ENCODE data around the gene CDCP1.

The CDCP1 gene

DNA sequence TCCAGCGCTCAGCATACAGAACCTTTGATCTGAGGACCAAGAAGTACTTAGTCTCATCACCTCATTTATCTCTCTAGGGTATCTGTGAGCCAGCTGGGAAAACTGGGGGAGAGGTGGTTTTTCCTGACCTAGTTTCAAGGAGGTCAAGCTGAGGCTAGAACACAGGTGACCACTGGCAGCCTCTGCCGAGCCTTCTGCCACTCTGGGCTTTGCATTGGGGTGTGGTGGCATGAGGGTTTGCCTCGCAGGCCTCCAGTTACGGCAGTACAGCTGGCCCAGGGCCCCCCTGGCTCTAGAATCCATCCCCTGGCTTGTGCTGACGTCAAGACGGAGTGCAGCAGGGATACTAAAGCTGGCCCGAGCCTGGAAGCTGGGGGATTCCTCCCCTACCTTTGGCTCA lies 34.7 kb upstream of the CDCP1 start:
- Mint-ChIP-seq H3K4me1 (ENCODE audit: low read depth) (peaks cover 4% of the 10 kb centered on the region), H3K36me3 (ENCODE audit: low read depth) (no peaks in the 10 kb centered on the region), H3K4me3 (no peak overlapping the region), H3K9me3 (no peaks in the 10 kb centered on the region), H3K27ac (no peak overlapping the region), H3K27me3 (peaks cover 7% of the 10 kb centered on the region)
- peak; percentile 15 for DNase-seq

DNA sequence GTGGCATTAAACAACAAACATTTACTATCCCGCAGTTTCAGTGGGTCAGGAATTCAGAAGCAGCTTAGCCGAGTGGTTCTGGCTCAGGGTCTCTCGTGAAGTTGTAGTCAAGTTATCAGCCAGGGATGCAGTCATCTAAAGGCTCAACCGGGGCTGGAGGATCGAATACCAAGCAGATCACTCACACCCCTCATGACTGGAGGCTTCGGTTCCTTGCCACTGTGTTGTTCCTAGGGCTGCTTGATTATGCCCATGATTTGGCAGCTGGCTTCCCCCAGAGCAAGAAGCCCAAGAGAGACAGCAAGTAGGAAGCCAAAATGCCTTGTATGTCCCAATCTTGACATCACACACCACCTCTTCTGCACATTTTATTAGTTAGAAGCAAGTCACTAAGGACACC lies 33.9 kb upstream of the CDCP1 start:
- H3K27ac Mint-ChIP-seq = no peak overlapping the region
- DNase-seq = peak; percentile 6
- H3K9me3 Mint-ChIP-seq = no peaks in the 10 kb centered on the region

DNA sequence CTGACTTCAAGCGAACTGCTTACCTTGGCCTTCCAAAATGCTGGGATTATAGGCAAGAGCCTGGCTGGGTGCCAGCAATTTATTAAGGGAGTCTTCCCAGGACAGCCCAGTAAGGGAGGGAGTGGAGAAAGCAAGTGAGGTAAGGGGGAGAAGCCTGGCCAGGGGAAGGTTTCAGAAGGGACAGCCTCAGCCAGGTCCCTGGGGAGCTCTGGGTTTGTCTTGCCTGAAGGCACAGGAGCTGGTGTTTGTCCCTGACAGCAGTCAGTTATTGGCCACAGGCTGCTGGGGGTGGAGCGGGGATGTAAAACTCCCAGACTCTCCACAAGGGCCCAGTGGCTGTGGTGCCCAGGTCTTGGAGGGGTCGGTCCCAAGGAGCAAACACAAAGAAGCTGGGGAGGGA lies 33.0 kb upstream of the CDCP1 start:
- Mint-ChIP-seq H3K9me3 (no peaks in the 10 kb centered on the region), H3K27ac (no peak overlapping the region), H3K4me1 (ENCODE audit: low read depth) (peaks cover 4% of the 10 kb centered on the region)

More for the DNA sequence above, 33.9 kb upstream of the CDCP1 start:
- Mint-ChIP-seq H3K4me1 (ENCODE audit: low read depth) (peaks cover 4% of the 10 kb centered on the region), H3K36me3 (ENCODE audit: low read depth) (no peaks in the 10 kb centered on the region), H3K4me3 (no peak overlapping the region), H3K27me3 (peaks cover under 1% of the 10 kb centered on the region)

DNA sequence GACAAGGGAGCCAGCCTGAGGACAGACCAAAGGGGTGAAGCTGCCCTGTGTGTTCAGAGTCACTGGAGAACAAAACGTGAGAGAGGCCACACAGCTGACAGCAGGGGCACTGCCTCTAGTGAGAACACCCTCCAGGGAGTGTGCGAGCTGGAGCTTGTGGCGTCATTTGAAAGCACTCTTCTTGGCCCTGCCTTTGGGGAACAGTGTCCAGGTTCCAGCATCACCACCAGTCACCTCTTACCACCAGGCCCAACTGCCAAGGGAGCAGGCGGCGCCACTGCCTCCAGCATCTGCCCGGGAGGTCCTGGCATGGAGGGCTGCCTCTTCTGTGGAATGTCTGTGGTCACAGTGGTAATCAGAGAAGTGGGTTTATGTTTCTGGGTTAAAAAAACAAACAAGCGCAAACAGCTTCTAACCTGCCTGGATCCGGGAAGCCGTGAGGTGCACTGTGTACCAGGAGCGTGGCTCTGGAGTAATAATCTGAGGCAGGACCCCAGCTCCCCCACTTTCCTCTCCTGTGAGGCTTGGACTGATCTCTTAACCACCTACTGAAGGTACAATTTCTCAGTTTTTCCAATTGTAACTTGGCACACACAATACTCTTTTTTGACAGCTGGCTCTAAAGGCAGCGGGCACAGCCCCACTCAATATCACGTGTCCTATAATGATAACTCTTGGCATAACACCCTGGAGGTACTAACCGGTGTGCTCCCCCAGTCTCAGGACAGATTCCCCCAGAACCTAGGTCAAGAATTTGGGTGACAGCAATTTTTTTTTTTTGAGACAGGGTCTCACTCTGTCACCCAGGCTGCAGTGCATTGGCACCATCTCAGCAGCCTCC lies 32.2 kb upstream of the CDCP1 start:
- Mint-ChIP-seq H3K4me1 (ENCODE audit: low read depth) (peaks cover 4% of the 10 kb centered on the region), H3K36me3 (ENCODE audit: low read depth) (no peaks in the 10 kb centered on the region), H3K27me3 (no peaks in the 10 kb centered on the region), H3K4me3 (no peak overlapping the region), H3K27ac (no peak overlapping the region), H3K9me3 (no peaks in the 10 kb centered on the region)
- DNase-seq = peak; percentile 17

More for the DNA sequence above, 33.0 kb upstream of the CDCP1 start:
- H3K36me3 Mint-ChIP-seq (ENCODE audit: low read depth) = no peaks in the 10 kb centered on the region
- H3K4me3 Mint-ChIP-seq = no peak overlapping the region
- H3K27me3 Mint-ChIP-seq = no peaks in the 10 kb centered on the region
- DNase-seq = peak; percentile 13

DNA sequence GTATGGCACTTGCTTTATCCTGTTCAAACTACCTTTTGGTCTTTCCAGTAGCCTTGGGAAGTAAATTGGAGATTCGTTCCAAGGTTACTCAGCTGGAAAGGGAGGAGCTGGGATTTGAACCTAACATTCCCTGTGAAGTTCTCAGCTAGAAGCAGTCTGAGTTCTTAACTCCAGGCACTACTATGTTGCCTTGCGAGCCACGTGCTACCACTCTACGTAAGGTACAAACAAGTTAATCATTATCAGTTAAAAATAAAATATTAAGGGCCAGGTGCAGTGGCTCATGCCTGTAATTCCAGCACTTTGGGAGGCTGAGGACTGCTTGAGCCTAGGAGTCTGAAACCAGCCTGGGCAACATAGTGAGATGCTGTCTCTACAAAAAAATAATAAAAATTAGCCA lies 30.7 kb upstream of the CDCP1 start:
- Mint-ChIP-seq H3K27me3 (no peaks in the 10 kb centered on the region), H3K4me3 (no peak overlapping the region), H3K9me3 (no peaks in the 10 kb centered on the region), H3K4me1 (ENCODE audit: low read depth) (no peaks in the 10 kb centered on the region), H3K27ac (no peak overlapping the region), H3K36me3 (ENCODE audit: low read depth) (no peaks in the 10 kb centered on the region)
- peak; percentile 11 for DNase-seq

DNA sequence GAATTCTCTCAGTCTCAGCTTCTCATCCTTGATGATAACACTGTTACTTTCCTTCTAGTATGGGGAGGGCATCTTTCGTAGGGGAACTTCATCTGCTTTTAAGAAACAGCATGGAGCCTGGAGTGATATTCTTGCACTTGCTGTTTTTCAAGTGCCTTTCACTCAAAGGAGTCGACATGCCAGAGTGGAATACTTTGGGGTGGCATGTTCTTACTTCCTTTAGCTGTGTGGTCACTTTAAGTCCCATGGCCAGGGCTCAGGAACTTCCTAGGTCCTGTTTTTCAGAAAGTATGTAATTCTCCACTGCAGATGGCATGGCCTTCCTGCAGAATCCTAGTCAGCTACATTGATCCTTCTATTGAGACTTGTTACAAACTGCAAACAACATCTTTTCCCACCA lies 28.1 kb upstream of the CDCP1 start:
- H3K36me3 Mint-ChIP-seq (ENCODE audit: low read depth) = no peaks in the 10 kb centered on the region
- H3K4me1 Mint-ChIP-seq (ENCODE audit: low read depth) = peaks cover 2% of the 10 kb centered on the region
- H3K4me3 Mint-ChIP-seq = no peak overlapping the region
- no peaks in the 10 kb centered on the region for H3K9me3 Mint-ChIP-seq
- no peak for DNase-seq
- H3K27me3 Mint-ChIP-seq = no peaks in the 10 kb centered on the region
- no peak overlapping the region for H3K27ac Mint-ChIP-seq

DNA sequence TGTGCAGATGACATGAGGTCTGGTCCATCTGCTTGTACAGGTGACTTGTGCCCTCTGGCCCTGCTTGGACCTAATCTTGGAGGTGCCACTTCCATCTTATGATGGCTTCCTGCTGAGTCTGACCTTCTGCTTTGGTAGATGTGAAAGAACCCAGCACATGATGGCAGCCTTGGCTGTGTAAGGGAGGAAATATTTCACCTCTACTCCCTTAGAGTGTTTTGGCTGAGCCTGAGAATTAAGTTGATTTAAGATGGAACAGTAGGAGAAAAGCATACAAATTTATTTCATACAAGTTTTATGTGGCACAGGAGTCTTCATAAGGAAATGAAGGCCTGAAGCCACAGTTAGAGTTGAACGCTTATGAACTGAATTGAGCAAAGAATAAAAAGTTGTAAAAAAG lies 27.6 kb upstream of the CDCP1 start:
- Mint-ChIP-seq H3K27me3 (no peaks in the 10 kb centered on the region), H3K4me1 (ENCODE audit: low read depth) (peaks cover 2% of the 10 kb centered on the region), H3K27ac (no peak overlapping the region), H3K9me3 (no peaks in the 10 kb centered on the region), H3K36me3 (ENCODE audit: low read depth) (no peaks in the 10 kb centered on the region), H3K4me3 (no peak overlapping the region)
- no peak for DNase-seq

DNA sequence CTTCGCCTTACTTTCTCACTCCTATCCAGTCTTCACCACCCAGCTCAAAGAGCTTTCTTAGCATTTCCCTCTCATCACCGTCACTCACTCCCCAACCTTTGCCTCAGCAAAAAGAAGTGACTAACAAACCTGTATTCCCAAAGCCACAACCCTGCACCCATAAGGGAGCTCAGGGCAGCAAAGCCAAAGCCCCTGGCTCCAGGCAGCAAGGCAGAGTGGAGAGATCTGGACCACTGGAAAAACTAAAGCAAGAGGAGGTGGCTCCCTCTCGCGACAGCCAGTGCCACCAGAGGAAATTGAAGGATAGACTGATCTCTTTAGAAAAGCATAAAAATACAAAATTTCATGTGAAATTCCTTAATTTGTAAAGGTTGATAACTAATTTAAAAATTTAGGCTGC lies 25.1 kb upstream of the CDCP1 start:
- H3K9me3 Mint-ChIP-seq = peaks cover 2% of the 10 kb centered on the region
- peaks cover 25% of the 10 kb centered on the region for H3K4me1 Mint-ChIP-seq (ENCODE audit: low read depth)
- no peaks in the 10 kb centered on the region for H3K27me3 Mint-ChIP-seq
- no peak for DNase-seq
- H3K27ac Mint-ChIP-seq = no peak overlapping the region
- H3K36me3 Mint-ChIP-seq (ENCODE audit: low read depth) = no peaks in the 10 kb centered on the region
- H3K4me3 Mint-ChIP-seq = no peak overlapping the region

DNA sequence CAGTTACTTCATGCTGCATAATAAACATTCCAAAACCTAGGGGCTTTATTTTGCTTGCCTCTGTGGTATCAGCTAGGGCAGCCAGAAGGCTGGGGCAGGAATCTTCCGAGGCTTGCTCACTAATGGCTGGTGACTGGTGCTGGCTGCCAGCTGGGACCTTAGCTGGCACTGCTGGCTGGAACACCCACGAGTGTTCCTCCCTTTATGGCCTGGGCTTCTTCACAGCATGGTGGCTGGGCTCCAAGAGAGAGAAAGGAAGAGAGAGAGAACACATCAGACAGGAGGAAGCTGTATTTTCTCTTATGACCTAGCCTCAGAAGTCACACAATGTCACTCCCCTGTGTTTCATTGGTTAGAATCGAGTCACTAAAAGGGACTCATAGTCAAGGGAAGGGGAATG lies 23.9 kb upstream of the CDCP1 start:
- no peak for DNase-seq
- Mint-ChIP-seq H3K27ac (no peak overlapping the region), H3K36me3 (ENCODE audit: low read depth) (no peaks in the 10 kb centered on the region), H3K9me3 (peaks cover 4% of the 10 kb centered on the region), H3K4me1 (ENCODE audit: low read depth) (peaks cover 31% of the 10 kb centered on the region), H3K27me3 (no peaks in the 10 kb centered on the region), H3K4me3 (no peak overlapping the region)

DNA sequence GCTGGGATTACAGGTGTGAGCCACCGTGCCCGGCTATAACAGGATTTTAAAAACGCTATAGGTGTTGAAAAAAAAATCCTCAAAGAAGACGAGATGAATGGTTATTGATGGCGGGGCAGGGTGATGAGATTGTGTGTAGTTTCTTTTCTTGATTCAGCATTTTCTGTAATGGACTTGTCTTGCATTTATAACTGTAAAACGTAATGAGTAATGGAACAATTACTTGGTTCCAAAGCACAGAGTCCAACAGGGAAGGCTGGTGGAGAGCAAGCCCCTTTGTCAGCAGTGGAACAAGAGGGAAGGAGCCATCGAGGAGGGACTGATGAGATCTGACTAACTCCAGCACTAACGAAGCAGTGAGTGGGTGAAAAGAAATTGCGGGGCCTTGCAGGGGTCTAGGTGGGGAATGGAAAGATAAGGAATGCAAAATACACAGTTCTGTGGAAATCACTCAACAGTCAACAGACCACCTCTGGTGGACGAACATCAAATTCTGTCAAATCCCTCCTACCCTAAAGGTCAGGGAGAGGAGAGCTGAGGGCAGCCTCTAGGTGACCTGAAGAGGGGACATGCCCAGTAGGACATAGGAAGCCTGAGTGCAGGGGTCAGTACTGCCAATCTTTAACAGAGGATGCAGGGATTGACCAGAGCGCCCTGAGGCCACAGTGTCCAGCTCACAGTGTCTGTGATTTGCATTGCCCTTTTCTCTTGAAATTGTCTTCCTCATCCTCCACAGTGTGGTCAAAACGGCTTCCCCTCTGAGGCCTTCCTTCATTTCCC lies 23.1 kb upstream of the CDCP1 start:
- Mint-ChIP-seq H3K27me3 (no peaks in the 10 kb centered on the region), H3K4me3 (no peak overlapping the region), H3K36me3 (ENCODE audit: low read depth) (no peaks in the 10 kb centered on the region), H3K4me1 (ENCODE audit: low read depth) (peaks cover 31% of the 10 kb centered on the region), H3K9me3 (peaks cover 4% of the 10 kb centered on the region), H3K27ac (no peak overlapping the region)
- no peak for DNase-seq

DNA sequence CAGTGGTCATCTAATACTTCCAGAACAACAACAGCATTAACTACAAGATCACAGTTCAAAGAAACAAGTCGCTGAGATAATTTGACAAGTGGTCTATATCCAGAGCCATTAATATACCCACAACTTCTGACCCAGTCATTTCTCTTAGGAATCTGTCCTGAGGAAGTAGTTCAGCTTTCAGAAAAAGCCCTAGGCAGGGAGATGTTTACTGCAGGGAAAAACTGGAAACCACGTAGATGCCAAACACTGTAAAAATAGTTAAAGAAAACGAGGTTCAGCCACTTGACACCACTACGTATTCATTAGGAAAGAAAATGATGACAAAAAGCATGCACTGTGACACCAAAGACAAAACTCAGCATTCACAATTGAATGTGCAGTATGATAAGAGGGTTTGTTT lies 22.3 kb upstream of the CDCP1 start:
- peaks cover 31% of the 10 kb centered on the region for H3K4me1 Mint-ChIP-seq (ENCODE audit: low read depth)
- peaks cover 4% of the 10 kb centered on the region for H3K9me3 Mint-ChIP-seq
- no peak overlapping the region for H3K27ac Mint-ChIP-seq
- H3K27me3 Mint-ChIP-seq = no peaks in the 10 kb centered on the region
- no peak for DNase-seq
- no peaks in the 10 kb centered on the region for H3K36me3 Mint-ChIP-seq (ENCODE audit: low read depth)
- no peak overlapping the region for H3K4me3 Mint-ChIP-seq

DNA sequence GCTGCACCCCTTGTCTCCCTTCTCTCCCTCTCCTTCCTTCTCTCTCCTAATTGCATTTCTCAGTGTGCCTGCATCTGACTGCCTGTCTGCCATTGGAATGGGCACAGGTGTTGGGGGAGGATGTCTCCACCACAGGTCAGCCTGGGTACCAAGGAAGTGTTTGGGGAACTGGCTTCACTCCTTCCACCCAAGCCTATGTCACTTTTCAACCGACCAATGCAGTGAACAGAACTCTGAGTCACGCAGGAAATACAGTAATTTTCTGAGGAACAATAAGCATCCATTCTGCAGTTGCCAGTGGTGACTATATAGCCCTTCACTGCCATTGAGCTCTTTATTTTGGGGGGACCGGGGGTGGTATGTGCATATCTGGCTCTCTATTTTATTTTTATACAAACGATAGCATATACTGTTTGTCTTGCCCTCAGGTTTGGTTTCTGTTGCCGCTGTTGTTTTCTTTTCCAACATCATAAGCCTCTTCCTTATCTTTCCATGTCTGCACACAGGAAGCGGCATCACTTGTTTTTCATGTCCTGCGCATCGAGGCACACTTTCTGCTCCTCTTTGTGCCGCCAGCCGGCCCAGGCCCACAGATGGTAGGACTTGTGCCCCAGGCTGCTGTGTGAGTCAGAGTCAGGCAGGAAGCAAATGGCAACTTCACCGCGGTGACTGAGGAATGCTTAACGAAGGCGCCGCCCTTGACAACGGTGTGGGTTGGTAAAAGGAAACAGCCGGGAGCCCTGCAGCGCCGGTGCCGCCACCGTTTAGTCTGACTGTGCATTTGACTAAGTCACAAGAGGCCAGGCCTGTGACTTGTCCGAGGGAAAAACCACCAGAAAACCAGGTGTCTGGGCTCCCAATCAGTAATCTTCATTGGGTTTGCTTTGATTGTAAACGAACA lies 21.1 kb upstream of the CDCP1 start:
- Mint-ChIP-seq H3K4me3 (peak overlapping the region; percentile 56), H3K4me1 (ENCODE audit: low read depth) (peaks cover 31% of the 10 kb centered on the region), H3K36me3 (ENCODE audit: low read depth) (no peaks in the 10 kb centered on the region), H3K27ac (peak overlapping the region; percentile 94), H3K27me3 (no peaks in the 10 kb centered on the region), H3K9me3 (peaks cover 4% of the 10 kb centered on the region)
- DNase-seq = peak; percentile 84

DNA sequence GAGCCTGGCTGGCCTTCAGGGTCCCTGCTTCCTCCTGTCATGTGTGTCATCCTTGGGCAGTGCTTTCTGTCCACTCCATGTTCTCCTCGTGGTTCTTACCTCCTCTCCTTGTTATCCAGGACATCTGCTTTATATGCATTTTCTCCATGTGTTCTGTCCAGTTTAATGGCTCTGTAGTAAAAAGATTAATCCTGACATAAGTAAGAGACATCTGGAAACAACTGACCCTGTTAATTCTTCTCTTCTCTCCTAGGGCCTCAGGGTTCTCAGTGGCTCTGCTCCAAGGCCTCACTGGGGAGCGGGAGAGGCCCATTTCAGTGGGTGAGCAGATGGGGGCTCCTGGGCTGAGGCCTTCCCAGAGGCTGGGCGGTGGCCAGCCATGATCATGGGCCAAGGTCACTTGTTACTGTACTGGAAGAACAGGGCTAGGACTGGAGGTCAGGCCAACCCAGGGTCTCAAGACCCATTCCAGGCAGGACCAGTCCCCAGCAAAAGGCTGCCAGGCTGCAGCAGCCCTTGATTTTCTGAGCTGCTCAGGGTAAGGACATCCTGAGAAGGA lies 20.2 kb upstream of the CDCP1 start:
- Mint-ChIP-seq H3K27me3 (no peaks in the 10 kb centered on the region), H3K4me3 (no peak overlapping the region), H3K27ac (peak overlapping the region; percentile 94), H3K9me3 (peaks cover 4% of the 10 kb centered on the region), H3K36me3 (ENCODE audit: low read depth) (no peaks in the 10 kb centered on the region), H3K4me1 (ENCODE audit: low read depth) (peaks cover 31% of the 10 kb centered on the region)
- peak; percentile 6 for DNase-seq
